Astrocyte of the hippocampus (primary cell): ENCODE results near the gene WDFY2.

Experiments used
- DNase-seq: peaks from one replicate; pipeline ENCODE4 v3.0.0; 2011; ENCODE audit warnings: low read depth, low spot score

Gene WDFY2

GRCh38 chr13:51704399-51705313, 120.4 kb downstream of the WDFY2 start:
- DNase-seq: no peak

- DNase-seq: no peak
Observed at GRCh38 chr13:51707461-51707860, 123.2 kb downstream of the WDFY2 start.

- DNase-seq: no peak
Observed at GRCh38 chr13:51713807-51714206, 129.5 kb downstream of the WDFY2 start.

GRCh38 chr13:51714663-51715168, 130.5 kb downstream of the WDFY2 start:
- peak; percentile 29 for DNase-seq

- DNase-seq: no peak
Observed at GRCh38 chr13:51715613-51716012, 131.4 kb downstream of the WDFY2 start.

- no peak for DNase-seq
Observed at GRCh38 chr13:51717786-51718398, 133.6 kb downstream of the WDFY2 start.

GRCh38 chr13:51719394-51719793, 135.1 kb downstream of the WDFY2 start:
- DNase-seq: no peak

- DNase-seq: peak; percentile 14
Observed at GRCh38 chr13:51721496-51721895, 137.2 kb downstream of the WDFY2 start.

- no peak for DNase-seq
Observed at GRCh38 chr13:51723529-51723928, 139.3 kb downstream of the WDFY2 start.

- no peak for DNase-seq
Observed at GRCh38 chr13:51724721-51725120, 140.5 kb downstream of the WDFY2 start.

GRCh38 chr13:51726446-51727193, 142.4 kb downstream of the WDFY2 start:
- DNase-seq: peak; percentile 66

- DNase-seq: no peak
Observed at GRCh38 chr13:51727634-51728274, 143.5 kb downstream of the WDFY2 start.

- no peak for DNase-seq
Observed at GRCh38 chr13:51728275-51728673, 144.0 kb downstream of the WDFY2 start.

- peak; percentile 70 for DNase-seq
Observed at GRCh38 chr13:51728972-51729371, 144.7 kb downstream of the WDFY2 start.

GRCh38 chr13:51729866-51730553, 145.7 kb downstream of the WDFY2 start:
- DNase-seq: peak; percentile 91

- no peak for DNase-seq
Observed at GRCh38 chr13:51730927-51731326, 146.7 kb downstream of the WDFY2 start.

- peak; percentile 38 for DNase-seq
Observed at GRCh38 chr13:51731759-51732158, 147.5 kb downstream of the WDFY2 start.

GRCh38 chr13:51733374-51734298, 149.4 kb downstream of the WDFY2 start:
- peak; percentile 39 for DNase-seq

GRCh38 chr13:51734786-51735185, 150.5 kb downstream of the WDFY2 start:
- peak; percentile 91 for DNase-seq

- DNase-seq: peak; percentile 31
Observed at GRCh38 chr13:51737609-51738008, 153.3 kb downstream of the WDFY2 start.
